ENCODE data around the gene DSCAM. TPM values are rescaled to one million over a fixed set of nuclear protein-coding genes. Genes with fewer than 3 reads are reported as not detected.
A peak's percentile ranks its signal among the peaks of the same experiment; 100 is the strongest.

Gene DSCAM
- polyA plus RNA-seq, 1 experiment = 0.10 TPM

GRCh38 chr21:40766381-40766780 is 80.6 kb downstream of the DSCAM start:
- POLR2A ChIA-PET = no interaction called here
- no peak for TF ChIP-seq CTCF (IDR thresholded peaks at IDR 0.05; ENCODE audit: insufficient read depth, low read depth, low read length)
- DNase-seq (ENCODE audit: low read depth) = no peak
- CTCF ChIA-PET = no interaction called here
- no peak overlapping the region for H3K4me3 ChIP-seq (ENCODE audit: low read depth, low read length)
- no peaks in the 10 kb centered on the region for H3K36me3 ChIP-seq (ENCODE audit: control insufficient read depth, insufficient read depth, low read length)
- H3K27me3 ChIP-seq (ENCODE audit: control insufficient read depth, insufficient read depth, low read length) = no peaks in the 10 kb centered on the region

GRCh38 chr21:40765811-40766210 is 81.1 kb downstream of the DSCAM start:
- POLR2A ChIA-PET = no interaction called here
- TF ChIP-seq CTCF (IDR thresholded peaks at IDR 0.05; ENCODE audit: insufficient read depth, low read depth, low read length) = no peak
- DNase-seq (ENCODE audit: low read depth) = no peak
- Histone ChIP-seq H3K36me3 (ENCODE audit: control insufficient read depth, insufficient read depth, low read length) (no peaks in the 10 kb centered on the region), H3K4me3 (ENCODE audit: low read depth, low read length) (no peak overlapping the region), H3K27me3 (ENCODE audit: control insufficient read depth, insufficient read depth, low read length) (no peaks in the 10 kb centered on the region)
- CTCF ChIA-PET = no interaction called here

GRCh38 chr21:40760821-40761220 is 86.1 kb downstream of the DSCAM start:
- Histone ChIP-seq H3K36me3 (ENCODE audit: control insufficient read depth, insufficient read depth, low read length) (no peaks in the 10 kb centered on the region), H3K27me3 (ENCODE audit: control insufficient read depth, insufficient read depth, low read length) (no peaks in the 10 kb centered on the region), H3K4me3 (ENCODE audit: low read depth, low read length) (no peak overlapping the region)
- CTCF ChIA-PET = no interaction called here
- peak; percentile 1 for DNase-seq (ENCODE audit: low read depth)
- no peak for TF ChIP-seq CTCF (IDR thresholded peaks at IDR 0.05; ENCODE audit: insufficient read depth, low read depth, low read length)
- POLR2A ChIA-PET = no interaction called here

GRCh38 chr21:40759061-40759460 is 87.9 kb downstream of the DSCAM start:
- TF ChIP-seq CTCF (IDR thresholded peaks at IDR 0.05; ENCODE audit: insufficient read depth, low read depth, low read length) = no peak
- H3K27me3 ChIP-seq (ENCODE audit: control insufficient read depth, insufficient read depth, low read length) = no peaks in the 10 kb centered on the region
- no peaks in the 10 kb centered on the region for H3K36me3 ChIP-seq (ENCODE audit: control insufficient read depth, insufficient read depth, low read length)
- ChIA-PET CTCF (no interaction called here), POLR2A (interaction anchor here (0.6 kb wide), 1 partner anchor 291 kb away, joined by 4 read pairs; no protein-coding TSS in a partner anchor)
- no peak overlapping the region for H3K4me3 ChIP-seq (ENCODE audit: low read depth, low read length)
- no peak for DNase-seq (ENCODE audit: low read depth)

GRCh38 chr21:40757366-40757765 is 89.6 kb downstream of the DSCAM start:
- ChIA-PET POLR2A (no interaction called here), CTCF (no interaction called here)
- DNase-seq (ENCODE audit: low read depth) = no peak
- Histone ChIP-seq H3K4me3 (ENCODE audit: low read depth, low read length) (no peak overlapping the region), H3K36me3 (ENCODE audit: control insufficient read depth, insufficient read depth, low read length) (no peaks in the 10 kb centered on the region), H3K27me3 (ENCODE audit: control insufficient read depth, insufficient read depth, low read length) (no peaks in the 10 kb centered on the region)
- TF ChIP-seq CTCF (IDR thresholded peaks at IDR 0.05; ENCODE audit: insufficient read depth, low read depth, low read length) = no peak
